IPS-18a (cell line): ENCODE results near the gene AGTPBP1.
A peak's percentile ranks its signal among the peaks of the same experiment; 100 is the strongest.
"Not testable (repeated sequence)": the region's sequence is repeated elsewhere in the genome, so short reads cannot be mapped to it uniquely, and the experiment has no call there.

Experiments
- H3K27ac ChIP-seq: one replicate; pipeline ENCODE4 v1.5.1; 2013; ENCODE audit warnings: low read length
- H3K27me3 ChIP-seq: one replicate; pipeline ENCODE4 v1.6.1; 2013; ENCODE audit warnings: mild to moderate bottlenecking, low read length; ENCODE audit not compliant: control insufficient read depth, insufficient read depth
- H3K36me3 ChIP-seq: one replicate; pipeline ENCODE4 v1.6.1; 2013; ENCODE audit warnings: low read depth, low read length; ENCODE audit not compliant: control insufficient read depth
- H3K4me1 ChIP-seq: one replicate; pipeline ENCODE4 v1.6.1; 2013; ENCODE audit warnings: low read depth, low read length; ENCODE audit not compliant: control insufficient read depth
- H3K4me3 ChIP-seq: one replicate; pipeline ENCODE4 v1.5.1; 2013; ENCODE audit warnings: low read length
- H3K9ac ChIP-seq: one replicate; pipeline ENCODE4 v1.6.1; 2013; ENCODE audit warnings: mild to moderate bottlenecking, low read length, moderate library complexity
- H3K9me3 ChIP-seq: one replicate; pipeline ENCODE4 v1.6.1; 2013; ENCODE audit warnings: low read depth, low read length; ENCODE audit not compliant: control insufficient read depth

Gene AGTPBP1

GRCh38 chr9:85741875-85742596, at the start of gene AGTPBP1:
AGTPBP1 (minus strand) TSS chr9:85741954; CDS start chr9:85712533, 29,421 bp downstream.
- Histone ChIP-seq H3K4me3 (peak within 1 kb of the TSS; percentile 84), H3K9ac (peak within 1 kb of the TSS; percentile 61), H3K36me3 (no peaks in the 10 kb centered on the region), H3K9me3 (no peaks in the 10 kb centered on the region), H3K27me3 (no peaks in the 10 kb centered on the region), H3K4me1 (peaks cover 23% of the 10 kb centered on the region), H3K27ac (peak within 1 kb of the TSS; percentile 46)

GRCh38 chr9:85786116-85786515, 44.4 kb upstream of the AGTPBP1 start:
- H3K9me3 ChIP-seq, H3K27ac ChIP-seq, H3K9ac ChIP-seq, H3K4me3 ChIP-seq, H3K36me3 ChIP-seq, H3K4me1 ChIP-seq, H3K27me3 ChIP-seq: not testable (repeated sequence)

GRCh38 chr9:85773844-85774243, 32.1 kb upstream of the AGTPBP1 start:
- H3K36me3 ChIP-seq, H3K27ac ChIP-seq, H3K4me3 ChIP-seq: not testable (repeated sequence)

GRCh38 chr9:85761802-85762201, 20.0 kb upstream of the AGTPBP1 start:
- H3K27ac ChIP-seq, H3K4me1 ChIP-seq, H3K27me3 ChIP-seq, H3K9me3 ChIP-seq, H3K9ac ChIP-seq, H3K4me3 ChIP-seq, H3K36me3 ChIP-seq: not testable (repeated sequence)

More at GRCh38 chr9:85773844-85774243, 32.1 kb upstream of the AGTPBP1 start:
- H3K27me3 ChIP-seq, H3K4me1 ChIP-seq, H3K9ac ChIP-seq, H3K9me3 ChIP-seq: not testable (repeated sequence)

- H3K27ac ChIP-seq, H3K27me3 ChIP-seq, H3K9me3 ChIP-seq, H3K9ac ChIP-seq, H3K36me3 ChIP-seq, H3K4me3 ChIP-seq, H3K4me1 ChIP-seq: not testable (repeated sequence)
These were observed 16.0 kb upstream of the AGTPBP1 start for GRCh38 chr9:85757716-85758115.

GRCh38 chr9:85756216-85756615, 14.5 kb upstream of the AGTPBP1 start:
- not testable (repeated sequence) for H3K36me3 ChIP-seq, H3K9me3 ChIP-seq, H3K9ac ChIP-seq, H3K4me3 ChIP-seq, H3K27me3 ChIP-seq, H3K27ac ChIP-seq, H3K4me1 ChIP-seq

- no peaks in the 10 kb centered on the region for H3K36me3 ChIP-seq
- no peak overlapping the region for H3K27ac ChIP-seq
- peaks cover 18% of the 10 kb centered on the region for H3K4me1 ChIP-seq
- no peak overlapping the region for H3K4me3 ChIP-seq
- no peaks in the 10 kb centered on the region for H3K9me3 ChIP-seq
- no peaks in the 10 kb centered on the region for H3K27me3 ChIP-seq
- H3K9ac ChIP-seq: no peak overlapping the region
These were observed 4.6 kb upstream of the AGTPBP1 start for GRCh38 chr9:85746309-85746708.

GRCh38 chr9:85745203-85745602, 3.4 kb upstream of the AGTPBP1 start:
- Histone ChIP-seq H3K4me3 (no peak overlapping the region), H3K27ac (no peak overlapping the region), H3K9me3 (no peaks in the 10 kb centered on the region), H3K4me1 (peaks cover 20% of the 10 kb centered on the region), H3K9ac (no peak overlapping the region), H3K27me3 (no peaks in the 10 kb centered on the region), H3K36me3 (no peaks in the 10 kb centered on the region)

GRCh38 chr9:85744480-85744879, 2.7 kb upstream of the AGTPBP1 start:
- Histone ChIP-seq H3K9me3 (no peaks in the 10 kb centered on the region), H3K4me3 (no peak overlapping the region), H3K9ac (no peak overlapping the region), H3K27ac (no peak overlapping the region), H3K4me1 (peaks cover 23% of the 10 kb centered on the region), H3K27me3 (no peaks in the 10 kb centered on the region), H3K36me3 (no peaks in the 10 kb centered on the region)

- no peak overlapping the region for H3K4me3 ChIP-seq
- H3K9ac ChIP-seq: no peak overlapping the region
- no peaks in the 10 kb centered on the region for H3K27me3 ChIP-seq
- H3K4me1 ChIP-seq: peaks cover 23% of the 10 kb centered on the region
- no peaks in the 10 kb centered on the region for H3K36me3 ChIP-seq
- H3K9me3 ChIP-seq: no peaks in the 10 kb centered on the region
- H3K27ac ChIP-seq: no peak overlapping the region
These were observed 1.7 kb upstream of the AGTPBP1 start for GRCh38 chr9:85743275-85744128.

GRCh38 chr9:85742597-85742936, 813 bp upstream of the AGTPBP1 start:
- H3K9ac ChIP-seq: peak overlapping the region; percentile 61
- no peaks in the 10 kb centered on the region for H3K9me3 ChIP-seq
- no peaks in the 10 kb centered on the region for H3K27me3 ChIP-seq
- H3K27ac ChIP-seq: peak overlapping the region; percentile 46
- no peaks in the 10 kb centered on the region for H3K36me3 ChIP-seq
- peaks cover 23% of the 10 kb centered on the region for H3K4me1 ChIP-seq
- peak overlapping the region; percentile 84 for H3K4me3 ChIP-seq
